ENCODE data around the gene EDEM2.

- no peak for TF ChIP-seq CTCF (IDR thresholded peaks at IDR 0.05 in 8 of 11, conservative IDR thresholded peaks at IDR 0.05 in 3 of 11)
- no peak for TF ChIP-seq POLR2A (IDR thresholded peaks at IDR 0.05)
Measured at GRCh38 chr20:35171438-35171752, 24.3 kb upstream of the EDEM2 start.
